H7 (cell line): ENCODE data around the gene PPP4C. TPM values are rescaled to one million over a fixed set of nuclear protein-coding genes. Genes with fewer than 3 reads are reported as not detected.
A peak's percentile ranks its signal among the peaks of the same experiment; 100 is the strongest.
"Not testable (repeated sequence)": the region's sequence is repeated elsewhere in the genome, so short reads cannot be mapped to it uniquely, and the experiment has no call there.

Experiments used
- DNase-seq: peaks from one replicate; pipeline ENCODE4 v3.0.0; 2012
- H3K27me3 ChIP-seq: 2 replicates; pipeline ENCODE4 v1.6.0; 2011; ENCODE audit warnings: mild to moderate bottlenecking, low read length; ENCODE audit not compliant: control insufficient read depth, insufficient read depth
- H3K36me3 ChIP-seq: replicated peaks from 2 replicates; pipeline ENCODE4 v1.5.1; 2011; ENCODE audit warnings: low read length; ENCODE audit not compliant: control insufficient read depth, insufficient read depth
- H3K4me3 ChIP-seq: 2 replicates; pipeline ENCODE4 v1.5.1; 2011; ENCODE audit warnings: low read depth, mild to moderate bottlenecking, control low read depth, low read length, moderate library complexity; ENCODE audit not compliant: insufficient read depth
- total RNA-seq: library from RNA; depleted of rRNA; stranded (reverse); fragments of >200 nt; shearing (Covaris generic); gene quantifications from 2 replicates; pipeline ENCODE4 v1.2.3, GENCODE V29; 2014

PPP4C gene
- total RNA-seq, 1 experiment from 2014 or later: 256 TPM

- Histone ChIP-seq H3K4me3 (peak overlapping the region; percentile 39), H3K27me3 (no peaks in the 10 kb centered on the region), H3K36me3 (peaks cover 4% of the 10 kb centered on the region)
- DNase-seq: peak; percentile 71
These were observed 19.6 kb downstream of the PPP4C start for GRCh38 chr16:30095166-30096078.

GRCh38 chr16:30096105-30096861 is 20.5 kb downstream of the PPP4C start, which contains the start of gene YPEL3:
Gene YPEL3 (minus strand): TSS chr16:30096213. CDS start chr16:30095482, 731 bp downstream.
- H3K27me3 ChIP-seq: no peaks in the 10 kb centered on the region
- peaks cover 4% of the 10 kb centered on the region for H3K36me3 ChIP-seq
- H3K4me3 ChIP-seq: peak within 1 kb of the TSS; percentile 68
- peak; percentile 100 for DNase-seq

GRCh38 chr16:30096862-30097563 is 21.2 kb downstream of the PPP4C start:
- DNase-seq: no peak
- H3K27me3 ChIP-seq: no peaks in the 10 kb centered on the region
- peaks cover 4% of the 10 kb centered on the region for H3K36me3 ChIP-seq
- peak overlapping the region; percentile 68; the same call in 1 of the 2 replicates for H3K4me3 ChIP-seq

GRCh38 chr16:30104090-30104489 is 28.3 kb downstream of the PPP4C start:
- no peaks in the 10 kb centered on the region for H3K27me3 ChIP-seq
- no peak for DNase-seq
- H3K4me3 ChIP-seq: no peak overlapping the region
- peaks cover 18% of the 10 kb centered on the region for H3K36me3 ChIP-seq

- Histone ChIP-seq H3K36me3 (peaks cover 18% of the 10 kb centered on the region), H3K27me3 (no peaks in the 10 kb centered on the region), H3K4me3 (no peak overlapping the region)
- DNase-seq: no peak
These were observed 28.7 kb downstream of the PPP4C start for GRCh38 chr16:30104492-30104891.

GRCh38 chr16:30108059-30108850 is 32.5 kb downstream of the PPP4C start:
- Histone ChIP-seq H3K4me3 (no peak overlapping the region), H3K27me3 (no peaks in the 10 kb centered on the region), H3K36me3 (peaks cover 12% of the 10 kb centered on the region)
- DNase-seq: no peak

GRCh38 chr16:30110661-30111060 is 34.9 kb downstream of the PPP4C start:
- no peaks in the 10 kb centered on the region for H3K27me3 ChIP-seq
- H3K4me3 ChIP-seq: no peak overlapping the region
- H3K36me3 ChIP-seq: no peaks in the 10 kb centered on the region; the same call in 1 of the 2 replicates
- DNase-seq: no peak

GRCh38 chr16:30112197-30113030 is 36.6 kb downstream of the PPP4C start:
- Histone ChIP-seq H3K4me3 (no peak overlapping the region), H3K27me3 (no peaks in the 10 kb centered on the region), H3K36me3 (no peaks in the 10 kb centered on the region)
- peak; percentile 95 for DNase-seq

- DNase-seq: peak; percentile 65
- Histone ChIP-seq H3K4me3 (no peak within 1 kb of the TSS), H3K27me3 (no peaks in the 10 kb centered on the region), H3K36me3 (peaks cover 1% of the 10 kb centered on the region; the same call in 1 of the 2 replicates)
These were observed 37.4 kb downstream of the PPP4C start, which contains the start of gene GDPD3 for GRCh38 chr16:30113031-30113710. Gene GDPD3 (minus strand): TSS chr16:30113537. CDS start chr16:30113478, 59 bp downstream.

GRCh38 chr16:30113711-30114333 is 38.0 kb downstream of the PPP4C start:
- H3K4me3 ChIP-seq: no peak overlapping the region
- peak; percentile 42 for DNase-seq
- H3K36me3 ChIP-seq: peaks cover 1% of the 10 kb centered on the region; the same call in 1 of the 2 replicates
- H3K27me3 ChIP-seq: no peaks in the 10 kb centered on the region

- Histone ChIP-seq H3K4me3 (no peak overlapping the region), H3K36me3 (peaks cover 1% of the 10 kb centered on the region; the same call in 1 of the 2 replicates), H3K27me3 (no peaks in the 10 kb centered on the region)
- DNase-seq: peak; percentile 44
These were observed 38.6 kb downstream of the PPP4C start for GRCh38 chr16:30114411-30114810.

- H3K36me3 ChIP-seq, H3K27me3 ChIP-seq, H3K4me3 ChIP-seq, DNase-seq: not testable (repeated sequence)
These were observed 39.0 kb downstream of the PPP4C start for GRCh38 chr16:30114833-30115232.
